DMS153 (cell line): Measurements from ENCODE around the gene KRTAP10-3.

Experiments
- DNase-seq: peaks from one replicate; lab custom pipeline; 2025; lab: John Stamatoyannopoulos, UW

The KRTAP10-3 gene

GRCh38 chr21:44548381-44548780 is 10.2 kb downstream of the KRTAP10-3 start:
- no peak for DNase-seq

GRCh38 chr21:44547656-44548331 is 10.8 kb downstream of the KRTAP10-3 start:
- DNase-seq = no peak

GRCh38 chr21:44544566-44544965 is 14.0 kb downstream of the KRTAP10-3 start:
- no peak for DNase-seq

DNA sequence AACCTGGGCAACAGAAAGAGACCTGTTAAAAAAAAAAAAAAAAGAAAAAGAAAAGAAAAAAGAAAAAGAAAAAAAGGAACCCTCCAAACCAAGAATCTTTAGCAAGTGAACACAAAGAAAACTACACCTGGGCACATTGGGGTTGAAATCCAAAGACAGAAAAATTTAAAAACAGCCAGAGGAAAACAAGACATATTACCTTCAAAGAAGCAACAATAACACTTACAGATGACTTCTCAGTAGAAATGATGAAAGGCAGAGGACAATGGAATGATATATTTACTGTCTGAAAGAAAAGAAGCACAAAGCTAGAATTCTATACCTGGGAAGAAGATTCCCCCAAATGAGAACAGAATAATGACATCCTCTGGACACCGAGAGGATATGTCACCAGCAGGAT is 15.9 kb downstream of the KRTAP10-3 start:
- DNase-seq = no peak

GRCh38 chr21:44540741-44541288 is 17.8 kb downstream of the KRTAP10-3 start:
- DNase-seq = no peak

- no peak for DNase-seq
Observed at GRCh38 chr21:44539991-44540666, 18.5 kb downstream of the KRTAP10-3 start, which contains the start of gene KRTAP10-1. TSS of gene KRTAP10-1 (minus strand) at chr21:44540195. CDS start at chr21:44540150, 45 bp downstream.

GRCh38 chr21:44539046-44539445 is 19.5 kb downstream of the KRTAP10-3 start:
- DNase-seq = no peak

- DNase-seq = no peak
Observed at GRCh38 chr21:44537930-44538911, 20.4 kb downstream of the KRTAP10-3 start.

GRCh38 chr21:44535963-44536362 is 22.6 kb downstream of the KRTAP10-3 start:
- no peak for DNase-seq

- DNase-seq = no peak
Observed at GRCh38 chr21:44534688-44535087, 23.9 kb downstream of the KRTAP10-3 start.

DNA sequence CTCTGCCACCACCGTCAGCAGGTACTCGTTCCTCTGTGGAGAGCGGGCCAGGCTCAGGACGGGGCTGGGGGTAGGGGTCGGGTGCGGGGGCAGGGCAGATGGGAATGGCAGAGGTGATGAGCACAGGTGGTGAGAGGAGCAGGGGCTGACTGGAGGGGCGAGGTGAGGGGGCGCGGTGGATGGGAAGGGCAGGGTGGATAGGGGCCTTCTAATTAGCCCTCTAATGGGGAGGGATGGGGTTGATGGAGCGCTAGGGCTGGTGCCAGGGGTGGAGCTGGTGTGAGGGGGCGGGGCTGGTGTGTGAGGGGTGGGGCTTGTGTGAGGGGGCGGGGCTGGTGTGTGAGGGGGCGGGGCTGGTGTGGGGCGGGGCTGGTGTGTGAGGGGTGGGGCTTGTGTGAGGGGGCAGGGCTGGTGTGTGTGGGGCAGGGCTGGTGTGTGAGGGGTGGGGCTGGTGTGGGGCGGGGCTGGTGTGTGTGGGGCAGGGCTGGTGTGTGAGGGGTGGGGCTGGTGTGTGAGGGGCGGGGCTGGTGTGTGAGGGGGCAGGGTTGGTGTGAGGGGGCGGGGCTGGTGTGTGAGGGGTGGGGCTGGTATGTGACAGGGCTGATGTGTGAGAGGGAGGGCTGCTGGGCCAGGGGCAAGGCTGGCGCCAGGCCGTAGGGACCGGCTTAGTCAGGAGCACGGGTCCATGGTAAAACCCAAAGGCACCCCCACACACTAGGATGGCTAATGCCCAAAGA is 24.5 kb downstream of the KRTAP10-3 start:
- DNase-seq = no peak

- DNase-seq = no peak
Observed at GRCh38 chr21:44533121-44533890, 25.3 kb downstream of the KRTAP10-3 start.

GRCh38 chr21:44532712-44533111 is 25.9 kb downstream of the KRTAP10-3 start:
- DNase-seq = no peak

GRCh38 chr21:44531606-44532564 is 26.7 kb downstream of the KRTAP10-3 start:
- DNase-seq = no peak

DNA sequence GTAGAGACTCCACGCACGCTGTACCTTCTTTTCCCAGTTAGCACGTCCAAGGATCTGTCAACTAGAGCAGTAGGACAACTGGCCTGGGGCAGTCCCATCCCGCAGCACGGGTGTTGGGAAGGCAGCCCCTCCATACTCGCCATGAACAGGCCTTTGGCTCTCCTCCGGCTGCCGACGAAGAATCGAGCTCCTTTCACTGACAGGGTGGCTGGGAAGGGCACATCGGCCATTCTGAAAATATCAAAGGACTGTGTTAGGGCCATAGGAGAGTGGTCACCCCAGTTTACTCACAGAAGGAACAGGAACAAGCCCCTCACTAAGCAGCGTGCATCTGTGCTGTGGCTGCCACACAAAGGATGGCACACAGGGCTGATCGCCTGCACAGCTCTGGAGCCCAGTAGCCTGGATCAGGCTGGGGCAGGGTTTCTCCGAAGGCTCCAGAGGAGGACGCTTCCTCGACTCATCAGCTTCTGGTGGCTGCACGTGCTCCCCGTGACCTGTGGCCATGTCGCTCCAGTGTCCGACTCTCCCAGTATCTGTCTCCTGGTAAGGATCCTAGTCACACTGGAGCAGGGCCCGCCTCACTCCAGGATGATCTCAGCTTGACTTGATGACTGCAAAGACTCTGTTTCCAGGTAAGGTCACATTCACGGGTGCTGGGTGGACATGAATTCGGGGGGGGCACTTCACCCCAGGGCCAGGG is 27.5 kb downstream of the KRTAP10-3 start:
- no peak for DNase-seq

- no peak for DNase-seq
Observed at GRCh38 chr21:44530221-44530902, 28.2 kb downstream of the KRTAP10-3 start.

- DNase-seq = no peak
Observed at GRCh38 chr21:44529503-44530125, 29.0 kb downstream of the KRTAP10-3 start.

- DNase-seq = no peak
Observed at GRCh38 chr21:44529011-44529421, 29.6 kb downstream of the KRTAP10-3 start.
